ENCODE measurements around the gene GALNT2.

The GALNT2 gene

GRCh38 chr1:230267338-230268065, 200.5 kb downstream of the GALNT2 start:
- no peak for DNase-seq

- DNase-seq, result peak; percentile 74
Measured at GRCh38 chr1:230268371-230269170, 201.5 kb downstream of the GALNT2 start.

- no peak for DNase-seq
Measured at GRCh38 chr1:230270185-230270558, 203.1 kb downstream of the GALNT2 start.

- DNase-seq, result peak; percentile 66
Measured at GRCh38 chr1:230270559-230271281, 203.7 kb downstream of the GALNT2 start.

- no peak for DNase-seq
Measured at GRCh38 chr1:230271300-230272035, 204.4 kb downstream of the GALNT2 start.

- no peak for DNase-seq
Measured at GRCh38 chr1:230272557-230272956, 205.5 kb downstream of the GALNT2 start.

GRCh38 chr1:230273141-230273710, 206.2 kb downstream of the GALNT2 start:
- no peak for DNase-seq

- no peak for DNase-seq
Measured at GRCh38 chr1:230274254-230274653, 207.2 kb downstream of the GALNT2 start.

- no peak for DNase-seq
Measured at GRCh38 chr1:230276401-230276800, 209.4 kb downstream of the GALNT2 start.

GRCh38 chr1:230277201-230278025, 210.4 kb downstream of the GALNT2 start:
- no peak for DNase-seq

GRCh38 chr1:230278376-230278775, 211.3 kb downstream of the GALNT2 start:
- DNase-seq, result no peak

GRCh38 chr1:230278871-230279582, 212.0 kb downstream of the GALNT2 start:
- no peak for DNase-seq

- DNase-seq, result no peak
Measured at GRCh38 chr1:230279583-230279945, 212.5 kb downstream of the GALNT2 start.

- DNase-seq, result no peak
Measured at GRCh38 chr1:230280054-230280795, 213.2 kb downstream of the GALNT2 start.

- no peak for DNase-seq
Measured at GRCh38 chr1:230280906-230281413, 213.9 kb downstream of the GALNT2 start.

GRCh38 chr1:230281556-230281955, 214.5 kb downstream of the GALNT2 start:
- DNase-seq, result peak; percentile 69

- DNase-seq, result peak; percentile 73
Measured at GRCh38 chr1:230282157-230282556, 215.1 kb downstream of the GALNT2 start.

- no peak for DNase-seq
Measured at GRCh38 chr1:230283678-230284077, 216.6 kb downstream of the GALNT2 start.

- no peak for DNase-seq
Measured at GRCh38 chr1:230284891-230285290, 217.9 kb downstream of the GALNT2 start.

- no peak for DNase-seq
Measured at GRCh38 chr1:230285351-230285750, 218.3 kb downstream of the GALNT2 start.
